HG02763 (cell line): Measurements from ENCODE around the gene ZNF432.
"Not testable (repeated sequence)": the region's sequence is repeated elsewhere in the genome, so short reads cannot be mapped to it uniquely, and the experiment has no call there.

ENCODE experiments used
- ATAC-seq: cut with Tn5 transposase; IDR thresholded peaks from one replicate; pipeline ENCODE4 v1.9.1; 2021; ENCODE audit warnings: mild to moderate bottlenecking, moderate library complexity; ENCODE audit not compliant: unreplicated experiment

The ZNF432 gene

DNA sequence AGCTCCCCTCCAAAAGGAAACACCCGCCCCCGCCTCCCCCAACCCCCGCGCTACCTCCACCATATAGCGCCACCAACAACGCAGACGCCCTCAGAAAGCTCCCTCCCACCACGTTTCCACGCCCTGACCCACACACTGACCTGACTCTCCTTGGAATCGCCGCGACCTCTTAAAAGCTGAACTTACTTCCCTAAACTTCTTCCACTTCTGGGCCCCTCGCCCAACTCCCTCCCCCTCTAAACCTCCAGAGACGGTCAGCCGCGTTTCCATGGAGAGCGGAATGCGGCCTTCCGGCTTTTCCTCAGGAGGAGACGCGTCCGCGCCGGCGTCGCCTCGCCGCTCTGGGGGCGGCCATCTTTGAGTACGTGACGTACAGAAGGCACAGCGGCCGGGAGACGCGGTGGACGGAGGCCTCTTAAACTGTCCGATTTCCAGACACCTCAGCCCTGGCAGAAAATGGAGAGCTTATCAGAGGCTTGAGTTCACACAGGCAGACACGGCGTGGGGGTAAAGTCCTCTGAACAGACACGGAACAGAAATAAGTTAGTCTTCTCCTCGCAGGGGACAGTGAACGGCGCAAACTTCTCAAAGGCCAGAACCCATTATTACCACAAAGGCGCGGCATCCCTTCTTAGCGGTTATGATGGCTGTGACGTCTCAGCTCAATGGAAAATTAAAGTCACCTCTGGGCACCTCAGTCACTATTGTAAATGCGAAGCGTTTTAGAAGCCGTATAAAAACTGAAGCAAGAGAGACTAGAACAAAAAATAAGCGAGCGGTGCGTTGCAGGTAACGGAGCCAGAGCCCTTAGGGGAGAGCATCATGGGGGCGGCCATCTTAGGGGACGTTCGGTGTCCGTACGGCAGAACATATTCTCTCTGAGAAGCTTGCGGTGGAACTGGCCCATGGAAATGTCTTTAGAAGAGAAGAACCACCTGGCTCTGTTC lies at the start of gene ZNF432:
Gene ZNF432, minus strand, starts transcription at position 284 of the 947 bp plus-strand sequence. CDS start 1,970 bp downstream, outside the sequence.
- peak; percentile 90 for ATAC-seq

- ATAC-seq: not testable (repeated sequence)
These were observed 47.8 kb upstream of the ZNF432 start for GRCh38 chr19:52096416-52096815.

DNA sequence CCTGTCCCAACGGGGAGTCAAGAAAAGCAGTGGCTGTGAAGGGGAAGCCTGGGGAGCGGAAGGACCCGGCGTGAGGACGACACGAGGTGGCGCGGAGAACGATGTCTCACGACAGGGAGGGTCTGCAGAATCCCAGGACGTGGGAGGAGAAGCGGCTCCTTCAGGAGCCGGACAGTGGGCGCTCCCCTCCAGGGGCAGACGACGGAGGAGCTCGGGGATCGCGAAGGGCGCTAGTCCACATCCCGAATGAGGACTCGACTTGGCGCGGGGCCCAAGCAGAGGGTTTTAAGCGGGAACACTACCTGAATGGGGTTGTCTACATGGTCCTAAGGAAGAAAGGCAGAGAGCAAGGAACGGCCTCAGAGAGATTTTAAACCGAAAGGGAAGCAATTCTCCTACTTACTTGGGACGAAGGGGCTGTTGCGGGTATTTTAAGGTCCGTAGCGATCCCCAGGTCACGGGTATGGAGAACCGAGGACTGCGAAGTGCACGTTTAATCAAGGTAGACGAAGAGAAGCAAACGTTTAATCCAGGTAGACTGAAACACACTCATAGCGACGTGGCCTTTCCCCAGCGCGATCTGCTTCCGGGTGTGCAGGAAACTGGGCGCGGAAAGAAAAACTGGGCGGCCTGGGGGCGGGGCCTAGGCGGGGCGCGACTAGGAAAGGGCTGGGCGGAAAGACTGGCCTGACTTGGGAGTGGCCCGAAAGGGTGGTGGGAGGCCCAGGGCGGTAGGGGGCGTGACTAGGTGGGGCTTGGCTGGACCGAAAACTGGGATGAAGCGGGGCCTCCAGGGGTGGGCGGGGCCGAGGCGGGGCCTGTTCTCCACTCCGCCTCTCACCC lies 46.8 kb upstream of the ZNF432 start, which contains the start of gene ZNF841:
Gene ZNF841, minus strand, starts transcription at position 594 of the 843 bp plus-strand sequence. CDS start 10,964 bp downstream, outside the sequence.
- peak; percentile 88 for ATAC-seq

DNA sequence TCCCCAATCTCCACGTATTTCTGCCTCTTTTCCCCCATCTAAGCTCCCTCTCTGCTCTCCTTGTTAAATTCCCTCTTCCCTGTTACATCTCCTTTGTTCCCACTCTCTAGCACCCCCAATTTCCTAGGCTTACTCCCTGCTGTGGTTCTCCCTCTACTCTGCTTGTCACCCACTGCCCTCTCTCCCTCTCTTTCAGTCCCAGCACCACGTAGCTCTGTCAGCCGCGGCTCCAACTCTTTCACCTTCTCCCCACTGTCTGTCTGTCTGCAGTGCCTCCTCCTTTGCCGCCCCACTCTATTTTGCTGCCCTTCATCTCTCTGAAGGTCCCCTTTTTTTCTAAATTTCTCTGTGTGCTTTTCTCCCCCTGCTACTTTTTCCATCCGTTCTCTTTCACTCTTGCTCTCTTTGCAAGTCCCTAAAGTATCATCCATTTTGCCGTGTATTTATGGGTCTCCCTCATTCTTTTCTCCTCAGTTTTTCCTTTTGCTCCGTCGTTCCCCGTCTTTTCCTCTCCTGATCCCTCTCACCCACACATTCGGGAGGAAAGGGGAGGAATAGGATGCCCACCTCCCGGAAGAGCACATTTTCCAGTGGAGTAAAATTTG lies 46.0 kb upstream of the ZNF432 start:
- no peak for ATAC-seq

- ATAC-seq: no peak
These were observed 37.8 kb upstream of the ZNF432 start for GRCh38 chr19:52086481-52086880.

DNA sequence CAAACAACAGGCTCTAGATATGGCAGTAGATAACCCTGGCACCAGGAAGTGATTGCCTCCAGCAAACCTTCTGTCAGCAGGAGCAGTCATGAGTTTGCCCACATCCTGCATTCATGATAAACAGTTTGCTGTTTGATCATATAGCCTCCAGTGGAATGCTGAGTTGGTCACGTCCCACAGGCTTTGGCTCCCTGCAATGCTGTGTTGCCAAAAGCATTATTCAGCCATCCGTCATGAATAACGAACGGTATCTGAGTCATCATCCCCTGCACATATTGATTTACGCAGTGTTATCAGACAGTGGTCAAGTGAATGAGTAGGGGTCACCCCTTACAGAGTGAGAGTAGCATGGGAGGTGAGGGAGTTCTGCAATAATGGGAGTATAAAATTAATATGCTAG lies 21.9 kb upstream of the ZNF432 start:
- no peak for ATAC-seq

GRCh38 chr19:52069653-52070052 lies 21.0 kb upstream of the ZNF432 start:
- ATAC-seq: no peak

GRCh38 chr19:52066258-52066863 lies 17.7 kb upstream of the ZNF432 start:
- no peak for ATAC-seq

DNA sequence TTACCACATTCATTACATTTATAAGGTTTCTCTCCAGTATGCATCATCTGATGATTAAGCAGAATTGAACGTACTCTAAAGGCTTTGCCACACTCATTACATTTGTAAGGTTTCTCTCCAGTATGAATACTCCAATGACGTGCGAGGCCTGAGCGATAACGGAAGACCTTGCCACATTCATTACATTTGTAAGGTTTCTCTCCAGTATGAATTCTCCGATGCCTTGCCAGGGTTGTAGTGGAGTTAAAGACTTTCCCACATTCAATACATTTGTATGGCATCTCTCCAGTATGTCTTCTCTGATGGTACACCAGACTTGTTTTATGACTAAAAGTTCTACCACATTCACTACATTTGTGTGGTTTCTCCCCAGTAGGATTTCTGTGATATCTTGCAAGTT lies 16.8 kb upstream of the ZNF432 start:
- ATAC-seq: no peak

- not testable (repeated sequence) for ATAC-seq
These were observed 7.8 kb upstream of the ZNF432 start for GRCh38 chr19:52056480-52056879.

- not testable (repeated sequence) for ATAC-seq
These were observed 3.1 kb upstream of the ZNF432 start for GRCh38 chr19:52051736-52052135.

GRCh38 chr19:52039169-52039568 lies 9.5 kb downstream of the ZNF432 start:
- ATAC-seq: no peak

- no peak for ATAC-seq
These were observed 14.4 kb downstream of the ZNF432 start for GRCh38 chr19:52034051-52034728.

DNA sequence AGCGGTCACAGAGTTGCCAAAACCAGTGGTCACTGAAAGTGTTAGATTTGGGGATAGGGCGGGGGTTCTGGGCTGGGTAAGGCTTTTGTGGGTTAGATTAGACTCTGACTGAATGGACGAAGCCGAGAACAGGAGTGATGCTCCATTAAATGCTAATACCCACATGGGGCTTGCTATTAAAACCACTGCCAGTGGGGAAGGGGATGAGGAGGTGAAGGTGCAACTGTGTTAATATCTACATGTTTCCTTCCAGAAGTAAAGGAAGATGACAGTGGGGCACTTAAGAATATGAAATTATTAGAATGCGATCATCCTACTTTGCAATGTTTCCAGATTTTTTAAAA lies 19.9 kb downstream of the ZNF432 start:
- peak; percentile 20 for ATAC-seq

GRCh38 chr19:52028027-52028779 lies 20.4 kb downstream of the ZNF432 start, which contains the start of gene ZNF614:
ZNF614 (minus strand) TSS chr19:52028379; CDS start chr19:52025745, 2,634 bp downstream.
- ATAC-seq: peak; percentile 84

- ATAC-seq: not testable (repeated sequence)
These were observed 22.2 kb downstream of the ZNF432 start for GRCh38 chr19:52026255-52026990.

DNA sequence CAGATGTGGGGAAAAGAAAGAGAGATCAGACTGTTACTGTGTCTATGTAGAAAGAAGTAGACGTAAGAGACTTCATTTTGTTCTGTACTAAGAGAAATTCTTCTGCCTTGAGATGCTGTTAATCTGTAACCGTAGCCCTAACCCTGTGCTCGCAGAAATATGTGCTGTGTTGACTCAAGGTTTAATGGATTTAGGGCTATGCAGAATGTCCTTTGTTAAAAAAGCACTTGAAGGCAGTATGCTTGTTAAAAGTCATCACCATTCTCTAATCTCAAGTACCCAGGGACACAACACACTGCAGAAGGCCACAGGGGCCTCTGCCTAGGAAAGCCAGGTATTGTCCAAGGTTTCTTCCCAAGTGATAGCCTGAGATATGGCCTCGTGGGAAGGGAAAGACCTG lies 24.2 kb downstream of the ZNF432 start:
- ATAC-seq: not testable (repeated sequence)

DNA sequence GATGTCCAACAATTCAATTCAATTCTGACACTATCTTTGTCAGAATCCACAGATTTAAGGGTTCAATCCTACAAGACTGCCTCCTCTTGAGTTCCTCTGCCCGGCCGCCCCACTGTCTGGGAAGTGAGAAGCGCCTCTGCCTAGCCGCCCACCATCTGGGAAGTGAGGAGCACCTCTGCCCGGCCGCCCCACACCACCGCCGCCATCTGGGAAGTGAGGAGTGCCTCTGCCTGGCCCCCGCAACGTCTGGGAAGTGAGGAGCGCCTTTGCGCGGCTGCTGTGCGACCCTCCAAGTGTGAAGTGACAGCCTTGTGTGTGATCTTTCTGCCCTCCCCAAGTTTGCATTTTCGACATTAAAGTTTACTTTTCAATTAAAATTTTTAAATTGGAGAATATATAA lies 26.4 kb downstream of the ZNF432 start:
- ATAC-seq: no peak

- no peak for ATAC-seq
These were observed 28.1 kb downstream of the ZNF432 start for GRCh38 chr19:52020506-52020905.
